Endodermal cell (in vitro differentiated cells): ENCODE results near the gene OSBPL7. TPM values are rescaled to one million over a fixed set of nuclear protein-coding genes. Genes with fewer than 3 reads are reported as not detected.

Experiments used
- DNase-seq: peaks from one replicate; pipeline ENCODE4 v3.0.0-alpha.2; 2017
- H3K27ac ChIP-seq: 2 replicates; pipeline ENCODE4 v1.5.1; 2013; ENCODE audit warnings: mild to moderate bottlenecking, low read depth, low read length, moderate library complexity
- H3K27me3 ChIP-seq: 2 replicates; pipeline ENCODE4 v1.6.1; 2013; ENCODE audit warnings: mild to moderate bottlenecking, low read length, moderate library complexity; ENCODE audit not compliant: insufficient read depth, control insufficient read depth, poor library complexity, severe bottlenecking
- H3K36me3 ChIP-seq: 2 replicates; pipeline ENCODE4 v1.7.0; 2013; ENCODE audit warnings: mild to moderate bottlenecking, low read length, moderate library complexity; ENCODE audit not compliant: control insufficient read depth, insufficient read depth
- H3K4me1 ChIP-seq: one replicate; pipeline ENCODE4 v1.7.0; 2013; ENCODE audit warnings: low read length; ENCODE audit not compliant: control insufficient read depth, insufficient read depth
- H3K4me3 ChIP-seq: 2 replicates; pipeline ENCODE4 v1.5.1; 2013; ENCODE audit warnings: mild to moderate bottlenecking, low read length, moderate library complexity
- H3K9ac ChIP-seq: 2 replicates; pipeline ENCODE4 v1.6.1; 2013; ENCODE audit warnings: mild to moderate bottlenecking, low read length, moderate library complexity; ENCODE audit not compliant: poor library complexity, severe bottlenecking; ENCODE audit errors: extremely low read depth
- H3K9me3 ChIP-seq: 2 replicates; pipeline ENCODE4 v1.6.1; 2013; ENCODE audit warnings: mild to moderate bottlenecking, low read length, moderate library complexity; ENCODE audit not compliant: control insufficient read depth
- H3K27ac Mint-ChIP-seq: 2 replicates; pipeline ENCODE4 v1.8.0; 2020; ENCODE audit warnings: mixed read lengths
- H3K27me3 Mint-ChIP-seq: 2 replicates; pipeline ENCODE4 v1.8.0; 2021; ENCODE audit warnings: mild to moderate bottlenecking, mixed read lengths; ENCODE audit not compliant: insufficient read depth
- H3K36me3 Mint-ChIP-seq: 2 replicates; pipeline ENCODE4 v1.8.0; 2020; ENCODE audit warnings: low read depth, mixed read lengths
- H3K4me1 Mint-ChIP-seq: 2 replicates; pipeline ENCODE4 v1.8.0; 2020; ENCODE audit warnings: mixed read lengths
- H3K4me3 Mint-ChIP-seq: 2 replicates; pipeline ENCODE4 v1.8.0; 2020; ENCODE audit warnings: mild to moderate bottlenecking, moderate library complexity, mixed read lengths
- H3K9me3 Mint-ChIP-seq: 2 replicates; pipeline ENCODE4 v1.8.0; 2020; ENCODE audit warnings: mild to moderate bottlenecking, mixed read lengths
- WGBS, 2 experiments: methylation state at CpG; one replicate each; pipeline versions ENCODE4 v1.1.5 to v1.1.7; 2013; ENCODE audit warnings: missing lambda C conversion rate in 2 of 2, mixed read lengths in 1 of 2; ENCODE audit not compliant: insufficient coverage in 1 of 2, insufficient read length in 1 of 2; 5-methylcytosine and 5-hydroxymethylcytosine counted together
- total RNA-seq, 2 donors: library from RNA; stranded (reverse); fragmentation: NEBNext Ultra II Directional in 1 of 2; extraction: Animal tissue kit (Norgen Biotek cat#: 25700) in 1 of 2; gene quantifications; 2 replicates in 1 of 2; 3 replicates in 1 of 2; pipeline ENCODE4 v1.2.1, GENCODE V29; 2021
- TF ChIP-seq, protein P1 (sequence below): fragments of 200-600 bp; sonication (generic); conservative IDR thresholded peaks from 2 replicates; pipeline ENCODE4 v1.5.0; 2021; ENCODE audit warnings: antibody characterized with exemption, mild to moderate bottlenecking

Gene OSBPL7
- total RNA-seq, 2 donors from 2014 or later, result 11.4 to 15.5 TPM

DNA sequence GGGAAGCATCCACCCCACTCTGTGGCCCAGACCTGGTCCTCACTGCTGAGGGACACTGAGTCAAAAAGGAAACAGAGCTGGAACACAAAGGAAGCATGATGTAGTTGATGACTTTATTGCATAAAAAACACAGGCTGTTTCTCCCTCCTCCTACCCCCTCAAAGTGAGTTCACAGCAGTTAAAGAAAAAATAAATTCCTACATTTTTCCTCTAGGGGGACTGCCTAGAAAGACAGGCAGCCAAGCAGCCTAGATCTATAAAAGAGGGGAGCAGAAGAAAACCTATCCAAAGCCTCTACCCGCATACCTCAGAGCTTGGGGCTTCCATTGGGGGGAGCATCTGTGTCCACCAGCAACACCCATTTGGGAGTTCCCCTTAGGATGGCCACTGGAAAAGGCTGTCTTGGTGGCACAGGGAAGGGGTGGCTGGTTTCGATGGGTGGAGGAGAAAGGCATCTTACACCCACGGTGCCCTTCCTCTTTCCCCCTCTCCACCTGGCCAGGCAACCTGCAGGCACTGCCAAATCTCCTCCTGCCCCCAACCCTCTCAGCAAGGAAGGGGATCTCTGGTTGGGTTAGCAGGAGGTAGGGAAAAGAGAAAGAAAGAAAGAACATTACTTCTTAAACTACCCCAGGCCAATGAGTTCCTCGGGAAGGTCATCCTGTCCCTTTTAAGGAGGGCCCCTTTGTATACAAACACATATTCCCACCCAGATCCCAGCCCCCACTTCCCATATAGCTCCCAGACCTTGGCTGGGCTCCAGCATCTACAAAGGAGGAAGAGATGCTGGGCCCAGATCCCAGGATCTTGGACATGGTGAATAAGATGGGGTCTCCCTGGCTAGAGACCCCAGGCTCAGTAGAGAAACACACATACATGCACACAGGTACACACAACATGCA is 23.5 kb upstream of the OSBPL7 start:
- DNase-seq, result no peak
- H3K27ac ChIP-seq, result no peak overlapping the region
- peaks cover 62% of the 10 kb centered on the region for H3K27me3 Mint-ChIP-seq
- H3K4me1 Mint-ChIP-seq, result peaks cover 11% of the 10 kb centered on the region
- peaks cover 12% of the 10 kb centered on the region for H3K4me1 ChIP-seq
- H3K9me3 Mint-ChIP-seq, result no peaks in the 10 kb centered on the region
- 91 to 100% methylated on average over 1 to 2 of the region's 4 CpGs for WGBS, 2 experiments
- H3K27me3 ChIP-seq, result peaks cover 51% of the 10 kb centered on the region
- H3K4me3 ChIP-seq, result no peak overlapping the region
- TF ChIP-seq, protein P1, sequence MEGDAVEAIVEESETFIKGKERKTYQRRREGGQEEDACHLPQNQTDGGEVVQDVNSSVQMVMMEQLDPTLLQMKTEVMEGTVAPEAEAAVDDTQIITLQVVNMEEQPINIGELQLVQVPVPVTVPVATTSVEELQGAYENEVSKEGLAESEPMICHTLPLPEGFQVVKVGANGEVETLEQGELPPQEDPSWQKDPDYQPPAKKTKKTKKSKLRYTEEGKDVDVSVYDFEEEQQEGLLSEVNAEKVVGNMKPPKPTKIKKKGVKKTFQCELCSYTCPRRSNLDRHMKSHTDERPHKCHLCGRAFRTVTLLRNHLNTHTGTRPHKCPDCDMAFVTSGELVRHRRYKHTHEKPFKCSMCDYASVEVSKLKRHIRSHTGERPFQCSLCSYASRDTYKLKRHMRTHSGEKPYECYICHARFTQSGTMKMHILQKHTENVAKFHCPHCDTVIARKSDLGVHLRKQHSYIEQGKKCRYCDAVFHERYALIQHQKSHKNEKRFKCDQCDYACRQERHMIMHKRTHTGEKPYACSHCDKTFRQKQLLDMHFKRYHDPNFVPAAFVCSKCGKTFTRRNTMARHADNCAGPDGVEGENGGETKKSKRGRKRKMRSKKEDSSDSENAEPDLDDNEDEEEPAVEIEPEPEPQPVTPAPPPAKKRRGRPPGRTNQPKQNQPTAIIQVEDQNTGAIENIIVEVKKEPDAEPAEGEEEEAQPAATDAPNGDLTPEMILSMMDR, result peak; percentile 68
- no peak overlapping the region for H3K9ac ChIP-seq
- no peak overlapping the region for H3K4me3 Mint-ChIP-seq
- H3K9me3 ChIP-seq, result no peaks in the 10 kb centered on the region
- H3K27ac Mint-ChIP-seq, result no peak overlapping the region
- no peaks in the 10 kb centered on the region for H3K36me3 ChIP-seq
- H3K36me3 Mint-ChIP-seq, result no peaks in the 10 kb centered on the region

DNA sequence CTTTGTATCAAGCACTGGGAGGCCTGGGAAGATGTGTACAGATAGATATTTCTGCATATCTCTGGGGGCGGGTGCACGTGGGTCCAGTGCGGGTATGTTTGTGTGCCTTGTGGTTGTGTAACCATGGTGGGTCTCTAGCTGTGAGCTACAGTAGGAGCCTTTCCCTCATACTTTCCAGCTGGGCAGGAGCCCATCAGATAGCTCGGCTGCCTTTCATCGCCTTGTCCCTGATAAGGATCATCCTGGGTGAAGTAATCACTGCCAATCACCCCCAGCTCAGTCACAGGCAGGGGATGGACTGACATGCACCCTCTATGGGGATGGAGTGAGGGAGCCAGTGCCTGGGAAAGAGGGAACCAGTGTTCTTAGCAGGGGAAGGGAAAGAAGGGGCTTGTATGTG is 22.6 kb upstream of the OSBPL7 start:
- WGBS, 2 experiments, result 89% methylated on average over 5 of the region's 5 CpGs; no CpG with 5 or more reads in 1 of the 2 experiments
- peaks cover 54% of the 10 kb centered on the region for H3K27me3 Mint-ChIP-seq
- no peak for DNase-seq
- H3K9me3 Mint-ChIP-seq, result no peaks in the 10 kb centered on the region
- H3K4me1 Mint-ChIP-seq, result peaks cover 14% of the 10 kb centered on the region
- Histone ChIP-seq H3K4me3 (no peak overlapping the region), H3K27ac (no peak overlapping the region), H3K9me3 (no peaks in the 10 kb centered on the region), H3K36me3 (no peaks in the 10 kb centered on the region), H3K27me3 (peaks cover 42% of the 10 kb centered on the region), H3K4me1 (peaks cover 17% of the 10 kb centered on the region), H3K9ac (no peak overlapping the region)
- TF ChIP-seq, protein P1, result no peak
- no peak overlapping the region for H3K27ac Mint-ChIP-seq
- no peak overlapping the region for H3K4me3 Mint-ChIP-seq
- H3K36me3 Mint-ChIP-seq, result no peaks in the 10 kb centered on the region

DNA sequence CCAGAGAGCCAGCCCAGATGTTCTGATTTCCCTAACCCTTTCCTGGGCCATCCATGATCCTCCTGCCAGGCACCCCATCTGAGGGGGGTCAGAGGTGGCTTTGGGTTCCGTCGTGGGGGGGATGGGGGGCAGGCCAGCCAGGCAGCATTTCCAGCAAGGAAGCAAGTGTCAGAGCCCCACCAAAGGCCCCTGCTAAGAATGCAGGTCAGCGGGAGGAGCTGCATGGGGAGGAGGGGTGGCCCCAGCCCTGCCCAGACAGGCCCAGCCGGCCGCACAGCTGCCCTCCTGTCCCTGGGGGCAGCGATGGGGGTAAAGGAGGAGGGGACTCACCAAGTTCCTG is 21.8 kb upstream of the OSBPL7 start:
- H3K9ac ChIP-seq, result no peak overlapping the region

More for the DNA sequence above, 21.8 kb upstream of the OSBPL7 start:
- TF ChIP-seq, protein P1, result peak; percentile 3
- H3K27me3 Mint-ChIP-seq, result peaks cover 45% of the 10 kb centered on the region
- Histone ChIP-seq H3K36me3 (no peaks in the 10 kb centered on the region), H3K27me3 (peaks cover 34% of the 10 kb centered on the region), H3K4me3 (no peak overlapping the region), H3K4me1 (peaks cover 17% of the 10 kb centered on the region), H3K27ac (no peak overlapping the region), H3K9me3 (no peaks in the 10 kb centered on the region)
- WGBS, 2 experiments, result 47 to 58% methylated on average over 5 to 6 of the region's 6 CpGs
- no peaks in the 10 kb centered on the region for H3K36me3 Mint-ChIP-seq
- peaks cover 14% of the 10 kb centered on the region for H3K4me1 Mint-ChIP-seq
- no peaks in the 10 kb centered on the region for H3K9me3 Mint-ChIP-seq
- peak; percentile 69 for DNase-seq
- H3K27ac Mint-ChIP-seq, result no peak overlapping the region
- no peak overlapping the region for H3K4me3 Mint-ChIP-seq
